HG03460 (cell line): Measurements from ENCODE around the gene IQSEC1.
A peak's percentile ranks its signal among the peaks of the same experiment; 100 is the strongest.

ENCODE experiments used
- ATAC-seq: cut with Tn5 transposase; IDR thresholded peaks from one replicate; pipeline ENCODE4 v1.9.1; 2021; ENCODE audit not compliant: unreplicated experiment

Gene IQSEC1

GRCh38 chr3:13073326-13074005 is at the start of gene IQSEC1:
Gene IQSEC1, minus strand, starts transcription at chr3:13073429. Its CDS starts 415 bp downstream, at chr3:13073014.
- peak; percentile 54 for ATAC-seq

- ATAC-seq = no peak
These were observed 49.1 kb upstream of the IQSEC1 start for GRCh38 chr3:13122081-13123012.

GRCh38 chr3:13121553-13122001 is 48.3 kb upstream of the IQSEC1 start:
- no peak for ATAC-seq

- no peak for ATAC-seq
These were observed 47.8 kb upstream of the IQSEC1 start for GRCh38 chr3:13120928-13121552.

GRCh38 chr3:13120289-13120927 is 47.2 kb upstream of the IQSEC1 start:
- no peak for ATAC-seq

- no peak for ATAC-seq
These were observed 46.4 kb upstream of the IQSEC1 start for GRCh38 chr3:13119471-13120220.

- no peak for ATAC-seq
These were observed 43.2 kb upstream of the IQSEC1 start for GRCh38 chr3:13116426-13116825.

- ATAC-seq = no peak
These were observed 42.8 kb upstream of the IQSEC1 start for GRCh38 chr3:13115991-13116390.

GRCh38 chr3:13115576-13115910 is 42.3 kb upstream of the IQSEC1 start:
- no peak for ATAC-seq

- no peak for ATAC-seq
These were observed 41.8 kb upstream of the IQSEC1 start for GRCh38 chr3:13114811-13115575.

GRCh38 chr3:13113346-13114330 is 40.4 kb upstream of the IQSEC1 start:
- no peak for ATAC-seq

GRCh38 chr3:13112521-13113345 is 39.5 kb upstream of the IQSEC1 start:
- ATAC-seq = no peak

- ATAC-seq = no peak
These were observed 38.8 kb upstream of the IQSEC1 start for GRCh38 chr3:13111873-13112520.

- ATAC-seq = peak; percentile 24
These were observed 38.1 kb upstream of the IQSEC1 start for GRCh38 chr3:13111173-13111872.

- ATAC-seq = peak; percentile 85
These were observed 37.5 kb upstream of the IQSEC1 start for GRCh38 chr3:13110678-13111116.

- ATAC-seq = no peak
These were observed 36.3 kb upstream of the IQSEC1 start for GRCh38 chr3:13109516-13109915.
